GM21526 (cell line): ENCODE measurements around the gene OBSCN.

Source experiments
- ATAC-seq: cut with Tn5 transposase; IDR thresholded peaks from one replicate; pipeline ENCODE4 v1.9.1; 2021; ENCODE audit warnings: moderate library complexity; ENCODE audit not compliant: unreplicated experiment, low FRiP score

OBSCN gene

GRCh38 chr1:228304225-228304624 lies 96.4 kb downstream of the OBSCN start:
- no peak for ATAC-seq

GRCh38 chr1:228304766-228305395 lies 97.0 kb downstream of the OBSCN start:
- ATAC-seq = no peak

DNA sequence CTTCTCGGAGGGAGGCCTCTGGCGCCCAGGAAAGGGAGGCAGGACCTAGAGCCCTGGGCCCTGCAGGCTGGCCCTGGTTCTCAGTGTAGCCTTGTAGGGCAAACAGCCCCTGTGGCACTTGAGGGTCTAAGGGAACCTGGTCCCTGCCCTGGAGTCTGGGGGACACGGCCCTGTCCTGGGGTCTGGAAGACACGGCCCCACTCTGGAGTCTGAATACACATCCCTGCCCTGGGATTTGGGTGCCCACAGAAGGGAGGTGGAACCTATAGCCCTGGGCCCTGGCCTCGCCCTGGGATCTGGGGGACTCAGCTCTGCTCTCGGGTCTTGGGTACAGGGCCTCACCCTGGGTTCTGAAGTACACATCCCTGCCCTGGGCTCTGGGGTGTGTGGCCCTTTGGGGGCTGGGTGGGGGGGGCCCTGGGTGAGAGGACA lies 97.9 kb downstream of the OBSCN start:
- no peak for ATAC-seq

DNA sequence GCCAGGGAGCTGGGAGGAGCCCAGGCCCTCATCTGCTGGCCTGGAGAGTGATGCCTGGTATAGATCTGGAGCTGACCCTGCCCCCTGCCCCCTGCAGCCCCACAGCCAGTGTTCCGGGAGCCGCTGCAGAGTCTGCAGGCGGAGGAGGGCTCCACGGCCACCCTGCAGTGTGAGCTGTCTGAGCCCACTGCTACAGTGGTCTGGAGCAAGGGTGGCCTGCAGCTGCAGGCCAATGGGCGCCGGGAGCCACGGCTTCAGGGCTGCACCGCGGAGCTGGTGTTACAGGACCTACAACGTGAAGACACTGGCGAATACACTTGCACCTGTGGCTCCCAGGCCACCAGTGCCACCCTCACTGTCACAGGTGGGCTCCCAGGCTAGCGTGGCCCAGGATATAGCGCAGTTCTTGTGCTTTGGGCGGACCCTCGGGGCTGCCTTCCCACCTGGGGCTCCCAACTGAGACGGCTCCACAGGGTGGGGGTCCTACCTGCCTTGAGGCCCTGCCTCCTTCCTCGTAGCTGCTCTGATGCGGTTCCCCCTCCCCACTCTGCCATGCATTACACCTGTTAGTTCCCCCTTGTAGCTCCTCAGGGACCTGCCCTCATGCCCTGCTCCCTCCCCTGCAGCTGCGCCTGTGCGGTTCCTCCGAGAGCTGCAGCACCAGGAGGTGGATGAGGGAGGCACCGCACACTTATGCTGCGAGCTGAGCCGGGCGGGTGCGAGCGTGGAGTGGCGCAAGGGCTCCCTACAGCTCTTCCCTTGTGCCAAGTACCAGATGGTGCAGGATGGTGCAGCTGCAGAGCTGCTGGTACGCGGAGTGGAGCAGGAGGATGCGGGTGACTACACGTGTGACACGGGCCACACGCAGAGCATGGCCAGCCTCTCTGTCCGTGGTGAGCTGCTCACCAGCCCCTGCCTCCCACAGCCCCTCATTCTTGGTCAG lies 98.7 kb downstream of the OBSCN start:
- ATAC-seq = no peak

- no peak for ATAC-seq
Measured at GRCh38 chr1:228307218-228308023, 99.6 kb downstream of the OBSCN start.

GRCh38 chr1:228308085-228308601 lies 100.3 kb downstream of the OBSCN start:
- ATAC-seq = no peak

- ATAC-seq = no peak
Measured at GRCh38 chr1:228308628-228309325, 100.9 kb downstream of the OBSCN start.

- no peak for ATAC-seq
Measured at GRCh38 chr1:228309326-228310067, 101.7 kb downstream of the OBSCN start.

DNA sequence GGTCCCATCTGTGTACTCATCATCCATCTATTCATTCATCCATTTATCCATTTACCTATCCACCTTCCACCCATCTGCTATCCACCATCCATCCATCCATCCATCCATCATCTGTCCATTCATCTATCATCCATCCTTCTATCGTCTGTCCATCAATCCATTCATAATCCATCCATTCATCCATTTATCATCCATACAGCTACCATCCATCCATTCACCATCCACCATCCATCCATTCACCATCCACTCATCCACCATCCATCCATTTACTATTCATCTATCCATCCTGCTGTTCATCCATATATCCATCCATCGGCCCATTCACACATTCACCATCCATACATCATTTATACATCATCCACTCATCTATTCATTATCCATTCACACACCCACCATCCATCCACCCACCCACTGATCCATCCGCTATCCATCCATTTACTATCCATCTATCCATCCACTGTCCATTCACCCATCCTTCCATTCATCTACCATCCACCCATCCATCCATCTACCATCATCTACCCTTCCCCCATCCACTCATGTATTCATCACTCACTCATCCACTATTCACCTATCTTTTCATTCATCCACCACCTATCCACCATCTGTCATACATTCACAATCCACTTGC lies 102.4 kb downstream of the OBSCN start:
- ATAC-seq = no peak

GRCh38 chr1:228311091-228311490 lies 103.2 kb downstream of the OBSCN start:
- no peak for ATAC-seq

- ATAC-seq = no peak
Measured at GRCh38 chr1:228312136-228312764, 104.4 kb downstream of the OBSCN start.

DNA sequence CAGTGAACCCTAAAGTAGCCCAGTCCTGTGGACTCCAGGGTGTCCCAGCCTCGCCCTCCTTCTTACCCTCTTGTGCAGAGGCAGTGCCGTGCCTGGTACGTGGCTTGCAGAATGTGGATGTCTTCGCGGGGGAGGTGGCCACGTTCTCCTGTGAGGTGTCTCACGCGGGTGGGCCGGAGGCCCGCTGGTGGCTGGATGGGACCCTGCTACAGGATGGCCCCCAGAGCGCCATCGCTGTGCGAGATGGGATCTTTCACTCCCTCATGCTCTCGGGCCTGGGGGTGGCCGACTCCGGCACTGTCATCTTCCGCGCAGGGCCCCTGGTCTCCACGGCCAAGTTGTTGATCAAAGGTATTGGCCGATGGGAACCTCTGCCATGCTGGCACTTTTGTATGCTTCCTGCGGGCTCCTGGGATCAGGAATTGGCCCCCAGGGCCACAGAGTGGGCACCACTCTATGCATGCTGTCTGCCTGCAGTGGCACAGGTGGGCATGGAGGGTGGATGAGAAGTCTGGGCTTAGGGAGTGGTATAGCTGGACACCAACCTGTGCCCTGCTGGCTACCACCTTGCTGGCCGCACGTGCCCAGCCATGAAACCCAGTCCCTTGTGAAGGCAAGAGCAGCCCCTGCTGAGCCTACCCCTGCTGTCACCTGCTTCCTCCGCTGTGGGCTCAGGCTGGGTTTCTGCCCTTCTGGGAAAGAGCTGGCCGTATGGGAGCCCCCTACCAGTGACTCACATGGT lies 105.9 kb downstream of the OBSCN start:
- ATAC-seq = no peak

- ATAC-seq = no peak
Measured at GRCh38 chr1:228314315-228314657, 106.4 kb downstream of the OBSCN start.

GRCh38 chr1:228314658-228315483 lies 107.0 kb downstream of the OBSCN start:
- no peak for ATAC-seq

GRCh38 chr1:228315484-228315944 lies 107.7 kb downstream of the OBSCN start:
- ATAC-seq = no peak

GRCh38 chr1:228315945-228316588 lies 108.2 kb downstream of the OBSCN start:
- no peak for ATAC-seq
